Gastrocnemius medialis (tissue), 4 donors: ENCODE results near the gene NEK8. TPM values are rescaled to one million over a fixed set of nuclear protein-coding genes. Genes with fewer than 3 reads are reported as not detected.

Experiments
- ATAC-seq, 2 donors: fragments of 150-250 bp; one replicate each; pipeline ENCODE4 v1.9.1; 2016
- DNase-seq, 2 donors: peaks; one replicate each; pipeline ENCODE4 v3.0.0-alpha.2; 2019
- H3K27ac ChIP-seq, 4 donors: fragments of 200-600 bp; sonication (generic); 1 replicate in 1 of 4; 2 replicates in 3 of 4; pipeline ENCODE4 v1.5.1; 2016 to 2018; ENCODE audit warnings: mild to moderate bottlenecking in 2 of 4, moderate library complexity in 1 of 4
- H3K27me3 ChIP-seq, 3 donors: fragments of 200-600 bp; sonication (generic) in 2 of 3; 1 replicate in 1 of 3; 2 replicates in 2 of 3; pipeline versions ENCODE4 v1.5.1 to v1.6.0; 2016 to 2019; ENCODE audit warnings: mild to moderate bottlenecking in 1 of 3, moderate library complexity in 1 of 3
- H3K36me3 ChIP-seq, 2 donors: fragments of 200-600 bp; sonication (generic) in 1 of 2; one replicate each; pipeline ENCODE4 v1.5.1; 2017 to 2018
- H3K4me1 ChIP-seq, 2 donors: fragments of 200-600 bp; sonication (generic) in 1 of 2; one replicate each; pipeline ENCODE4 v1.5.1; 2016 to 2017; ENCODE audit warnings: mild to moderate bottlenecking in 2 of 2
- H3K4me3 ChIP-seq, 4 donors: fragments of 200-600 bp; sonication (generic) in 3 of 4; 1 replicate in 1 of 4; 2 replicates in 3 of 4; pipeline ENCODE4 v1.5.1; 2016 to 2019; ENCODE audit warnings: mild to moderate bottlenecking in 2 of 4
- H3K9me3 ChIP-seq, 3 donors: fragments of 200-600 bp; sonication (generic) in 2 of 3; 1 replicate in 1 of 3; 2 replicates in 2 of 3; pipeline ENCODE4 v1.5.1; 2016 to 2019
- CTCF ChIP-seq, 5 experiments: fragments of 450-650 bp in 3 of 5; fragments of 200-600 bp in 2 of 5; sonication (generic) in 2 of 5; IDR thresholded peaks in 4 of 5; conservative IDR thresholded peaks in 1 of 5; 1 replicate in 4 of 5; 2 replicates in 1 of 5; pipeline ENCODE4 v1.5.1; 2016 to 2019; ENCODE audit warnings: antibody characterized with exemption in 5 of 5, mild to moderate bottlenecking in 3 of 5, moderate library complexity in 3 of 5
- POLR2A ChIP-seq, 2 donors: fragments of 450-650 bp; IDR thresholded peaks; one replicate each; pipeline ENCODE4 v1.6.1; 2017; ENCODE audit warnings: antibody characterized with exemption in 2 of 2, mild to moderate bottlenecking in 2 of 2, moderate library complexity in 2 of 2
- in situ Hi-C, 4 donors: fragments of 200-750 bp; cut with MboI; loops; one replicate each; pipeline versions ENCODE4 v1.15.0 to v1.8.0; 2017; ENCODE audit warnings: low sequenced_read_pairs in 4 of 4
- intact Hi-C: fragments of 100-400 bp; cut with DNase I; formaldehyde crosslinking; loops from one replicate; pipeline ENCODE4 v1.15.1; 2023; ENCODE audit warnings: low total_unique reads
- total RNA-seq, 4 donors: library from RNA; depleted of rRNA; stranded (reverse); fragments of >200 nt; gene quantifications; one replicate each; pipeline versions ENCODE4 v1.1.0 to v1.2.3, GENCODE V29; 2016

Gene NEK8
- total RNA-seq, 4 donors from 2014 or later, result 1.3 to 8.1 (median 1.9) TPM

GRCh38 chr17:28686296-28686695 lies 42.3 kb upstream of the NEK8 start:
- no peak overlapping the region for H3K4me3 ChIP-seq
- H3K36me3 ChIP-seq, result peaks cover 29 to 100% of the 10 kb centered on the region in 2 donors
- intact Hi-C loops (no loop called here), in situ Hi-C loops (no loop called here)
- no peak for TF ChIP-seq POLR2A (IDR thresholded peaks at IDR 0.05)
- no peak for TF ChIP-seq CTCF (IDR thresholded peaks at IDR 0.05 in 4 of 5, conservative IDR thresholded peaks at IDR 0.05 in 1 of 5)
- no peak overlapping the region for H3K27ac ChIP-seq
- DNase-seq, result no peak
- no peak for ATAC-seq
- H3K27me3 ChIP-seq, result no peaks in the 10 kb centered on the region
- no peaks in the 10 kb centered on the region for H3K9me3 ChIP-seq
- H3K4me1 ChIP-seq, result no peaks in the 10 kb centered on the region

- Histone ChIP-seq H3K27me3 (no peaks in the 10 kb centered on the region), H3K27ac (no peak overlapping the region), H3K4me1 (no peaks in the 10 kb centered on the region), H3K9me3 (no peaks in the 10 kb centered on the region), H3K36me3 (peaks cover 22 to 96% of the 10 kb centered on the region in 2 donors), H3K4me3 (no peak overlapping the region)
- TF ChIP-seq CTCF (IDR thresholded peaks at IDR 0.05 in 4 of 5, conservative IDR thresholded peaks at IDR 0.05 in 1 of 5) (no peak), POLR2A (IDR thresholded peaks at IDR 0.05) (no peak)
- in situ Hi-C loops, result no loop called here
- intact Hi-C loops, result no loop called here
- ATAC-seq (no peak), DNase-seq (no peak)
These were observed 40.1 kb upstream of the NEK8 start for GRCh38 chr17:28688481-28688880.

- peaks cover 22 to 96% of the 10 kb centered on the region in 2 donors for H3K36me3 ChIP-seq
- no peak for ATAC-seq
- no peaks in the 10 kb centered on the region for H3K9me3 ChIP-seq
- no peaks in the 10 kb centered on the region for H3K27me3 ChIP-seq
- intact Hi-C loops (no loop called here), in situ Hi-C loops (no loop called here)
- DNase-seq, result no peak
- H3K4me1 ChIP-seq, result no peaks in the 10 kb centered on the region
- H3K4me3 ChIP-seq, result no peak overlapping the region
- TF ChIP-seq POLR2A (IDR thresholded peaks at IDR 0.05) (no peak), CTCF (IDR thresholded peaks at IDR 0.05 in 4 of 5, conservative IDR thresholded peaks at IDR 0.05 in 1 of 5) (no peak)
- H3K27ac ChIP-seq, result no peak overlapping the region
These were observed 39.6 kb upstream of the NEK8 start for GRCh38 chr17:28689011-28689410.

GRCh38 chr17:28693869-28694268 lies 34.7 kb upstream of the NEK8 start:
- H3K36me3 ChIP-seq, result peaks cover 19 to 96% of the 10 kb centered on the region in 2 donors
- no peaks in the 10 kb centered on the region for H3K27me3 ChIP-seq
- in situ Hi-C loops (no loop called here), intact Hi-C loops (no loop called here)
- no peaks in the 10 kb centered on the region for H3K9me3 ChIP-seq
- H3K27ac ChIP-seq, result no peak overlapping the region
- ATAC-seq (no peak), DNase-seq (no peak)
- no peak for TF ChIP-seq POLR2A (IDR thresholded peaks at IDR 0.05)
- no peak for TF ChIP-seq CTCF (IDR thresholded peaks at IDR 0.05 in 4 of 5, conservative IDR thresholded peaks at IDR 0.05 in 1 of 5)
- no peak overlapping the region for H3K4me3 ChIP-seq
- H3K4me1 ChIP-seq, result no peaks in the 10 kb centered on the region

GRCh38 chr17:28698253-28698941 lies 30.2 kb upstream of the NEK8 start:
- in situ Hi-C loops (no loop called here), intact Hi-C loops (no loop called here)
- no peak for DNase-seq
- Histone ChIP-seq H3K36me3 (peaks cover 8 to 100% of the 10 kb centered on the region in 2 donors), H3K27ac (no peak overlapping the region), H3K4me3 (no peak overlapping the region), H3K27me3 (no peaks in the 10 kb centered on the region), H3K4me1 (no peaks in the 10 kb centered on the region), H3K9me3 (no peaks in the 10 kb centered on the region)
- no peak for ATAC-seq
- TF ChIP-seq CTCF (IDR thresholded peaks at IDR 0.05 in 4 of 5, conservative IDR thresholded peaks at IDR 0.05 in 1 of 5) (no peak), POLR2A (IDR thresholded peaks at IDR 0.05) (no peak)
